Caco-2 (cell line): ENCODE data around the gene ARPC5L. TPM values are rescaled to one million over a fixed set of nuclear protein-coding genes. Genes with fewer than 3 reads are reported as not detected.

Experiments used
- BruUV-seq: library from RNA; stranded (reverse); fragments of 400-500 nt; replicated peaks from 2 replicates; lab custom pipeline; 2021; lab: Mats Ljungman, UMichigan
- CTCF ChIA-PET: fragments of 300-600 bp; sonication (Branson Sonifier 250); formaldehyde crosslinking; loops from one replicate; lab custom pipeline; 2022; ENCODE audit warnings: antibody characterized with exemption; lab: Charles Lee
- POLR2A ChIA-PET: fragments of 300-600 bp; sonication (Branson Sonifier 250); formaldehyde crosslinking; loops from one replicate; lab custom pipeline; 2022; ENCODE audit warnings: antibody characterized with exemption; lab: Charles Lee
- DNase-seq, 2 experiments: peaks; one replicate each; pipeline versions ENCODE4 v3.0.0 to v3.0.0-alpha.2; 2020 to 2022
- H3K27me3 ChIP-seq: replicated peaks from 2 replicates; pipeline ENCODE4 v1.6.0; 2011; ENCODE audit warnings: low read length; ENCODE audit not compliant: control insufficient read depth, insufficient read depth
- H3K36me3 ChIP-seq: 2 replicates; pipeline ENCODE4 v1.5.1; 2011; ENCODE audit warnings: low read length; ENCODE audit not compliant: control insufficient read depth, insufficient read depth
- H3K4me1 ChIP-seq: fragments of 250-450 bp; sonication (Bioruptor Pico); 2 replicates; pipeline ENCODE4 v1.5.1; 2020; ENCODE audit warnings: mild to moderate bottlenecking
- H3K4me3 ChIP-seq: 2 replicates; pipeline ENCODE4 v1.5.1; 2011; ENCODE audit warnings: low read depth, mild to moderate bottlenecking, control low read depth, low read length
- H3K9me3 ChIP-seq: fragments of 250-450 bp; sonication (Bioruptor Pico); 2 replicates; pipeline ENCODE4 v1.5.1; 2020; ENCODE audit warnings: mild to moderate bottlenecking, moderate library complexity
- H3K27ac Mint-ChIP-seq: one replicate; pipeline ENCODE4 v1.8.0; 2022; ENCODE audit warnings: mixed read lengths; ENCODE audit not compliant: unreplicated experiment
- H3K27me3 Mint-ChIP-seq: one replicate; pipeline ENCODE4 v1.8.0; 2022; ENCODE audit warnings: mixed read lengths; ENCODE audit not compliant: insufficient read depth, unreplicated experiment
- H3K36me3 Mint-ChIP-seq: one replicate; pipeline ENCODE4 v1.8.0; 2022; ENCODE audit warnings: mild to moderate bottlenecking, mixed read lengths; ENCODE audit not compliant: insufficient read depth, unreplicated experiment
- H3K4me1 Mint-ChIP-seq: one replicate; pipeline ENCODE4 v1.8.0; 2022; ENCODE audit warnings: low read depth, mixed read lengths; ENCODE audit not compliant: unreplicated experiment
- H3K4me3 Mint-ChIP-seq: one replicate; pipeline ENCODE4 v1.8.0; 2022; ENCODE audit warnings: mild to moderate bottlenecking, moderate library complexity, mixed read lengths; ENCODE audit not compliant: unreplicated experiment
- H3K9me3 Mint-ChIP-seq: one replicate; pipeline ENCODE4 v1.8.0; 2022; ENCODE audit warnings: mixed read lengths; ENCODE audit not compliant: unreplicated experiment
- intact Hi-C: fragments of 100-400 bp; cut with micrococcal nuclease; formaldehyde crosslinking; loops from one replicate; pipeline ENCODE4 v1.10.0; 2022; ENCODE audit not compliant: unreplicated experiment
- total RNA-seq: library from RNA; stranded (reverse); gene quantifications from 2 replicates; pipeline ENCODE4 v1.2.3, GENCODE V29; 2022
- TF ChIP-seq, protein P1 (sequence below), 2 experiments: fragments of 200-600 bp in 1 of 2; IDR thresholded peaks; 1 replicate in 1 of 2; 2 replicates in 1 of 2; pipeline versions ENCODE4 v1.5.1 to v1.8.0; 2011 to 2022; ENCODE audit warnings: antibody characterized with exemption in 1 of 2, control low read depth in 1 of 2, inconsistent platforms in 1 of 2, low read depth in 1 of 2, low read length in 1 of 2, mild to moderate bottlenecking in 1 of 2, moderate library complexity in 1 of 2; ENCODE audit not compliant: insufficient read depth in 1 of 2, severe bottlenecking in 1 of 2, unreplicated experiment in 1 of 2

The ARPC5L gene
- total RNA-seq, 1 experiment from 2014 or later: 60.1 TPM

DNA sequence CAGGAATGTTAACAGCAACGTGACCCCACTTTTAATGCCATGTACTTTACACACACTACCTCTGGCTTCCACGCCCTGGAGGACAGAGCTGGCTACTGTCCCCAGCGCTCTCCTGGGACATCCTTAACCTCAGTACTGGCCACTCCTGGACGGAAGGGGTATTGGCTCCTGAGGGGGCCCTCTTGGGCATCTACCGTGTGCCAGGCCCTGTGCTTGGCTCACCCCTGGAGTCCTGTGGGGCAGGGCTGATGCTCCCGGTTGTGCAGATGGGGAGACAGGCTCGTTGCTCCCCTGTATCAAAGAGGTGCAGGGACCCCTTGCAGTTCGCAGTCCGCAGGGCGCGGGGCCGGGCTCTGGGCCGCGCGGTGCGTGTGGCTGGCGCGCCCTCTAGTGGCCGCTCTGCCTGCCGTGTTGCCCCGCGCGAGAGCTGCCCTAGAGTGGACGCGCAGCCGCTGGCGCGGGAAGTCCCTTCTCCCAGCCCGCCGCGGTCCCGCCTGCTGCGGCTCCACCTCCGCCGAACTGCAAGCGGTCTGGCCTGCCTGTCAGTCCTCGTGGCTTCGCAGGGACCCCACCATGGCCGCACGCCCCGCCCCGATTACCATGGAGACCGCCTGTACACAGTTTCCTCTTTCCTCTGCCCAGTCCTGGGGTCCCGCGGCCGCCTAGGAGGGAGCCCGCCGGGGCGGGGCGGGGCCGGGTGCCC lies 8.9 kb upstream of the ARPC5L start, which contains the start of gene WDR38:
Gene WDR38, plus strand, starts transcription at position 632 of the 703 bp plus-strand sequence. CDS start 72 bp downstream, outside the sequence.
- no TSS peak for BruUV-seq
- Mint-ChIP-seq H3K4me3 (peak within 1 kb of the TSS; percentile 75), H3K4me1 (peaks cover 6% of the 10 kb centered on the region), H3K27ac (peak within 1 kb of the TSS; percentile 76), H3K36me3 (peaks cover 49% of the 10 kb centered on the region), H3K27me3 (no peaks in the 10 kb centered on the region), H3K9me3 (no peaks in the 10 kb centered on the region)
- Histone ChIP-seq H3K4me1 (peaks cover 7% of the 10 kb centered on the region; the same call in 1 of the 2 replicates), H3K27me3 (no peaks in the 10 kb centered on the region), H3K36me3 (no peaks in the 10 kb centered on the region; the same call in 1 of the 2 replicates), H3K9me3 (no peaks in the 10 kb centered on the region), H3K4me3 (peak within 1 kb of the TSS; percentile 47)
- ChIA-PET POLR2A (interaction anchor here (0.5 to 1.4 kb wide), 5 partner anchors 9 to 326 kb away, joined by 3 to 9 read pairs (median 3); partner anchors contain the start of genes ARPC5L and RPL35), CTCF (interaction anchor here (0.5 to 11.7 kb wide), 30 partner anchors 8 to 472 kb away, joined by 3 to 325 read pairs (median 4); partner anchors contain the start of genes ARPC5L, HSPA5, NR6A1 and OLFML2A)
- intact Hi-C loops: loop anchor here (1.0 to 2.0 kb wide), 4 partner anchors 34 to 141 kb away; no protein-coding TSS in a partner anchor
- peak; percentile 83 to 85 for DNase-seq
- TF ChIP-seq, protein P1, sequence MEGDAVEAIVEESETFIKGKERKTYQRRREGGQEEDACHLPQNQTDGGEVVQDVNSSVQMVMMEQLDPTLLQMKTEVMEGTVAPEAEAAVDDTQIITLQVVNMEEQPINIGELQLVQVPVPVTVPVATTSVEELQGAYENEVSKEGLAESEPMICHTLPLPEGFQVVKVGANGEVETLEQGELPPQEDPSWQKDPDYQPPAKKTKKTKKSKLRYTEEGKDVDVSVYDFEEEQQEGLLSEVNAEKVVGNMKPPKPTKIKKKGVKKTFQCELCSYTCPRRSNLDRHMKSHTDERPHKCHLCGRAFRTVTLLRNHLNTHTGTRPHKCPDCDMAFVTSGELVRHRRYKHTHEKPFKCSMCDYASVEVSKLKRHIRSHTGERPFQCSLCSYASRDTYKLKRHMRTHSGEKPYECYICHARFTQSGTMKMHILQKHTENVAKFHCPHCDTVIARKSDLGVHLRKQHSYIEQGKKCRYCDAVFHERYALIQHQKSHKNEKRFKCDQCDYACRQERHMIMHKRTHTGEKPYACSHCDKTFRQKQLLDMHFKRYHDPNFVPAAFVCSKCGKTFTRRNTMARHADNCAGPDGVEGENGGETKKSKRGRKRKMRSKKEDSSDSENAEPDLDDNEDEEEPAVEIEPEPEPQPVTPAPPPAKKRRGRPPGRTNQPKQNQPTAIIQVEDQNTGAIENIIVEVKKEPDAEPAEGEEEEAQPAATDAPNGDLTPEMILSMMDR (IDR thresholded peaks at IDR 0.05; ENCODE audit: insufficient read depth in 1 of 2, low read depth in 1 of 2, low read length in 1 of 2, severe bottlenecking in 1 of 2, unreplicated experiment in 1 of 2): peak; percentile 78 to 99

DNA sequence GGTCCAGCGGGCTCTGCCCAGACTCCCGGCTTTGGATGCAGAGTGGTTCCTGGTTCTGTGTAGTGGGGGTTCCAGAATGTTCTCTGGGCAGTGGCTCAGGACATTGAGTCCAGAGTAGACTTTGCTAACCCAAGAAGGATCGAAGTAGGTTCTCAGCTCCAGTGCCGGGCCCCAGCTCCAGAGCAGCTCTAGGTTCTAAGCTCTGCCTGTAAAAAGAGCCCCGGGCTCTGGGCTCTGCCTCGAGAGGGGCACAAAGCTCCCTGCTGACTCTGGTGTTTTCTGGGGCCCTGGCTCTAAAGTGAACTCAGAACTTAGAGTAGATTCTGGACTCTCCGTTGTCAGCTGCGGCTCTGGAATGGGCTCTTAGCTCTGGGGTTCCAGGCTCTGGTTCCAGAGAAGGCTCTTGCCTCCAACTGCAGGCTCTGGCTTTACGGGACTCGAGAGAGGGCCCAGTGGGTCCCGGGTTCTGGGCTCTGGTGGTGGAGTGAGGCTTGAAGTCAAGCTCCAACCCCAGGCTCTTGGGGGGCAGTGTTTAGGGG lies 8.3 kb upstream of the ARPC5L start:
- H3K4me3 ChIP-seq: peak overlapping the region; percentile 47
- peak overlapping the region; percentile 76 for H3K27ac Mint-ChIP-seq
- TF ChIP-seq, protein P1 (IDR thresholded peaks at IDR 0.05; ENCODE audit: insufficient read depth in 1 of 2, low read depth in 1 of 2, low read length in 1 of 2, severe bottlenecking in 1 of 2, unreplicated experiment in 1 of 2): no peak
- no TSS peak for BruUV-seq
- H3K9me3 Mint-ChIP-seq: no peaks in the 10 kb centered on the region
- intact Hi-C loops: loop anchor here (2.0 kb wide), 1 partner anchor 35 kb away; no protein-coding TSS in a partner anchor
- H3K36me3 Mint-ChIP-seq: peaks cover 56% of the 10 kb centered on the region
- no peak for DNase-seq
- H3K36me3 ChIP-seq: peaks cover 1% of the 10 kb centered on the region; the same call in 1 of the 2 replicates
- CTCF ChIA-PET: interaction anchor here (0.6 to 11.7 kb wide), 22 partner anchors 8 to 471 kb away, joined by 3 to 325 read pairs (median 8); partner anchors contain the start of genes ARPC5L, HSPA5, NR6A1 and OLFML2A
- peaks cover 6% of the 10 kb centered on the region for H3K4me1 Mint-ChIP-seq
- peaks cover 7% of the 10 kb centered on the region; the same call in 1 of the 2 replicates for H3K4me1 ChIP-seq
- H3K27me3 Mint-ChIP-seq: no peaks in the 10 kb centered on the region
- H3K4me3 Mint-ChIP-seq: peak overlapping the region; percentile 75
- H3K9me3 ChIP-seq: no peaks in the 10 kb centered on the region
- H3K27me3 ChIP-seq: no peaks in the 10 kb centered on the region
- POLR2A ChIA-PET: interaction anchor here (0.6 to 1.4 kb wide), 2 partner anchors 8 to 82 kb away, joined by 3 to 9 read pairs; partner anchors contain the start of genes ARPC5L and RPL35

DNA sequence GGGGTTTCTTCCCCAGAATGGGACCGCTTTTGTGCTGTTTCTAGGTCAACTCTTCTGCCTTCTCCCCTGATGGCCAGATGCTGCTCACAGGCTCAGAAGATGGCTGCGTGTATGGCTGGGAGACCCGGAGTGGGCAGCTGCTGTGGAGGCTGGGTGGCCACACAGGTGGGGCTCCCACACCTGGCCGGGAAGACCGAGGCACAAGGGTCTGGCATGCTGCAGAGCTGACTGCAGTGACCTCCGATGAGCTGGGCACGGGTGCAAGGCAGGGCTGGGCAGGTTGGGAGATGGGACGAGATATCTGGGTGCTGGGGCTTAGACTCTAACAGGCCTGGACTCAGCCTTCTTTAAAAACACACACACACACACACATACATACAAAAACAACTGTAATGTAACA lies 7.8 kb upstream of the ARPC5L start:
- Mint-ChIP-seq H3K4me3 (no peak overlapping the region), H3K9me3 (no peaks in the 10 kb centered on the region), H3K36me3 (peaks cover 60% of the 10 kb centered on the region), H3K27me3 (no peaks in the 10 kb centered on the region), H3K27ac (no peak overlapping the region), H3K4me1 (peaks cover 6% of the 10 kb centered on the region)
- ChIA-PET POLR2A (interaction anchor here (0.6 kb wide), 1 partner anchor 75 kb away, joined by 4 read pairs; no protein-coding TSS in a partner anchor), CTCF (interaction anchor here (1.0 to 11.7 kb wide), 7 partner anchors 39 to 89 kb away, joined by 4 to 325 read pairs (median 13); partner anchors contain the start of genes NR6A1 and OLFML2A)
- no peak for DNase-seq
- Histone ChIP-seq H3K4me1 (peaks cover 7% of the 10 kb centered on the region; the same call in 1 of the 2 replicates), H3K27me3 (no peaks in the 10 kb centered on the region), H3K9me3 (no peaks in the 10 kb centered on the region), H3K36me3 (peaks cover 3% of the 10 kb centered on the region; the same call in 1 of the 2 replicates), H3K4me3 (no peak overlapping the region)
- intact Hi-C loops: no loop called here
- BruUV-seq: no TSS peak
- TF ChIP-seq, protein P1 (IDR thresholded peaks at IDR 0.05; ENCODE audit: insufficient read depth in 1 of 2, low read depth in 1 of 2, low read length in 1 of 2, severe bottlenecking in 1 of 2, unreplicated experiment in 1 of 2): no peak
